GM21723 (cell line): ENCODE results near the gene DNAI1.
"Not testable (repeated sequence)": the region's sequence is repeated elsewhere in the genome, so short reads cannot be mapped to it uniquely, and the experiment has no call there.

Source experiments
- ATAC-seq: cut with Tn5 transposase; IDR thresholded peaks from one replicate; pipeline ENCODE4 v1.9.1; 2021; ENCODE audit warnings: mild to moderate bottlenecking, moderate library complexity; ENCODE audit not compliant: unreplicated experiment

DNAI1 gene

GRCh38 chr9:34532041-34532440, 73.4 kb downstream of the DNAI1 start:
- ATAC-seq = not testable (repeated sequence)

- ATAC-seq = no peak
Measured at GRCh38 chr9:34536685-34537084, 78.1 kb downstream of the DNAI1 start.

GRCh38 chr9:34540827-34541226, 82.2 kb downstream of the DNAI1 start:
- ATAC-seq = no peak

- no peak for ATAC-seq
Measured at GRCh38 chr9:34541540-34541939, 82.9 kb downstream of the DNAI1 start.

GRCh38 chr9:34544035-34544434, 85.4 kb downstream of the DNAI1 start:
- ATAC-seq = no peak

GRCh38 chr9:34545497-34545896, 86.9 kb downstream of the DNAI1 start:
- ATAC-seq = no peak

GRCh38 chr9:34546102-34546833, 87.7 kb downstream of the DNAI1 start:
- ATAC-seq = no peak

- ATAC-seq = no peak
Measured at GRCh38 chr9:34546834-34547827, 88.5 kb downstream of the DNAI1 start.

GRCh38 chr9:34547960-34548611, 89.5 kb downstream of the DNAI1 start:
- ATAC-seq = no peak

GRCh38 chr9:34549407-34549732, 90.8 kb downstream of the DNAI1 start:
- ATAC-seq = no peak

- ATAC-seq = no peak
Measured at GRCh38 chr9:34550016-34550680, 91.5 kb downstream of the DNAI1 start.

GRCh38 chr9:34550681-34551270, 92.2 kb downstream of the DNAI1 start:
- ATAC-seq = no peak

- no peak for ATAC-seq
Measured at GRCh38 chr9:34551751-34552605, 93.4 kb downstream of the DNAI1 start.

- ATAC-seq = no peak
Measured at GRCh38 chr9:34552606-34552981, 94.0 kb downstream of the DNAI1 start.

- ATAC-seq = no peak
Measured at GRCh38 chr9:34552986-34553385, 94.4 kb downstream of the DNAI1 start.

- no peak for ATAC-seq
Measured at GRCh38 chr9:34553511-34554021, 95.0 kb downstream of the DNAI1 start.

GRCh38 chr9:34554211-34555001, 95.8 kb downstream of the DNAI1 start:
- no peak for ATAC-seq

GRCh38 chr9:34555002-34555348, 96.4 kb downstream of the DNAI1 start:
- no peak for ATAC-seq

GRCh38 chr9:34555500-34555899, 96.9 kb downstream of the DNAI1 start:
- ATAC-seq = no peak
